ENCODE measurements around the gene AGAP4. TPM values are rescaled to one million over a fixed set of nuclear protein-coding genes. Genes with fewer than 3 reads are reported as not detected.
"Not testable (repeated sequence)": the region's sequence is repeated elsewhere in the genome, so short reads cannot be mapped to it uniquely, and the experiment has no call there.

Gene AGAP4
- total RNA-seq, 1 donor from 2014 or later = 14.0 TPM

DNA sequence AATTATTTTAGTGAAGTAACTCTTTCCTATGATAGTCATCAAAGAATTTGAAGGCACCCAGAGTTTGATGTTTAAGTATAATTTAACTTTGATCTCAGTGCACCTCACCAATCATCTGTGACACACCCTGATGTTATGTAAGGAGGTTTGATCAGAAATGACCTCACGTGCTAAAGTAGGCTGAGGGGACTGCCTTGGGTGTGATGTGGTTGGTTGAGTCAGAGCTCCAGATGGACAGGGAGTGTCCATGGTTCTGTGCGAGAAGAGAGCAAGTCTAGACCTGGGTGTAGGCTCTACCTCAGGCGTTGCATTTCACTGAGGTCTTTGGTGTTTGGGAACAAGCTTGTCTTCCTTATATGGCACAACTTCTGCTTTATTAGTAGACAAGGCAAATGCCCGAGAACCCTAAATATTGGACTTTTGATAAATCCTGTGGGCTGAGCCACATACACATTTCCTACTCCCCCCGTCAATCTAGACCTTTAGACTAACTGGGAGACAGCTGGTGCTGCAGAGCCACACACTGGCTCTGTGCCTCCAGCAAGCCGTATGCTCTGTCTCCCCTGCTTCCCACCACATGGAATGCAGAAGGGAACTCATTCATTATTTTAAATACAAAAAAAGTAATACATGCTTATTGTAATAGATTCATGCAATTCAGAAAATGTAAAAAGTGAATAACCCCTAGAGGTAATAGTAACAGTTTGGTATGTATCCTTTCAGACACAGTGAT lies 56.4 kb downstream of the AGAP4 start:
- DNase-seq (ENCODE audit: low spot score) = not testable (repeated sequence)

DNA sequence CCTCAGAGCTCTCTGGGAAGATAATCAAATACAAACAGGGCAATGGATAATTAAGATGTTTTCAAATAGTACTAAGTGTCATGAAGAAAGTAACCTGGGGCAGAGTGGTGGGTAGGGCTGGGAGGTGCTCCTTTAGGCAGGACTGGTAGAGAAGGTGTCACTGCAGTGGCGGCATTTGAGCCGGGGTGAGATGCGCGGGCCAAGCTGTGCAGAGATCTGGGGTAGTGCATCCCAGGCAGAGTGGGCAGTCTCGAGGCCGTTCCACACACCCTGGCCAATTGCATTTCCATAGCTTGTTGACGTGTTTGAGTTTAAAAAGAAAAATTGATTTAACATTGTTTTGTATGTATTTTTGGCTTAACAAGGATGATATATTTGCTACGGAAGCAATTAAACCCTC lies 57.3 kb downstream of the AGAP4 start:
- DNase-seq (ENCODE audit: low spot score) = not testable (repeated sequence)

GRCh38 chr10:45787212-45787741 lies 60.0 kb downstream of the AGAP4 start:
- DNase-seq (ENCODE audit: low spot score) = not testable (repeated sequence)

DNA sequence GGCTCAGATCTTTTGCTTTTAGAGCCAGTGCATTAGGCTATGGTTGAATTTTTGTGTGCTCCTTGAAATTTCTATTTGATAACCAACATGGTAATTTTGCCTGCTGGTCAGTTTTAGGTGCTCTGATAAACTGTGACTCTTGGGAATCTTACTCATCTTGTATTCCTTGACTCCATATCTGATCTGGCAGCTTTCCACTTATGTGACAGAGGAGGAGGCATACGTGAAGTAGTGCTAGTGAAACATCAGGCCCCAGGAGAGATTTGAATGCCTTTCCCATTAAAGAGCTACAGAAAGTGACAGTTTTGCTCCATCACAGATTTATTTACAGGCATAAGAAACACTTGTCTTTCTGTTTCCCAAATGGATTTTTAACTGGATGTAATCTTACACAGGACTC lies 61.1 kb downstream of the AGAP4 start:
- not testable (repeated sequence) for DNase-seq (ENCODE audit: low spot score)

Other genes starting within 250 kb of the AGAP4 start
- gene ZFAND4, start 174.7 kb downstream of the AGAP4 start, total RNA-seq = 17.2 TPM
- 42.9 TPM for gene WASHC2C, start 120.2 kb downstream of the AGAP4 start, total RNA-seq
- 49.3 TPM for gene TIMM23, start 125.0 kb upstream of the AGAP4 start, total RNA-seq
- 155 TPM for gene NCOA4, start 183.1 kb upstream of the AGAP4 start, total RNA-seq
- gene MSMB, start 198.8 kb upstream of the AGAP4 start, total RNA-seq = 15.8 TPM

Measured in mucosa of gallbladder (tissue), 1 donor.